Naive thymus-derived CD4-positive, alpha-beta T cell (primary cell): ENCODE results near the gene PRDM16. TPM values are rescaled to one million over a fixed set of nuclear protein-coding genes. Genes with fewer than 3 reads are reported as not detected.

Source experiments
- ATAC-seq: fragments of 150-1000 bp; cut with Tn5 transposase; 2 replicates; pipeline ENCODE4 v1.10.0; 2021; ENCODE audit warnings: mild to moderate bottlenecking, moderate library complexity
- CTCF ChIA-PET: fragments of 350-600 bp; sonication (Branson Sonifier 250); formaldehyde crosslinking; loops from one replicate; lab custom pipeline; 2021; ENCODE audit warnings: antibody characterized with exemption; lab: Charles Lee
- POLR2A ChIA-PET: fragments of 350-600 bp; sonication (Branson Sonifier 250); formaldehyde crosslinking; loops from one replicate; lab custom pipeline; 2021; ENCODE audit warnings: antibody characterized with exemption, inconsistent platforms; lab: Charles Lee
- DNase-seq, 9 donors: peaks; one replicate each; pipeline versions ENCODE4 v3.0.0 to v3.0.0-alpha.2; 2020 to 2022; ENCODE audit warnings: mixed read lengths in 1 of 9
- H3K27ac ChIP-seq: one replicate; pipeline ENCODE4 v1.7.0; 2013; ENCODE audit warnings: mild to moderate bottlenecking, low read depth, low read length, moderate library complexity
- H3K27me3 ChIP-seq, 2 donors: one replicate each; pipeline ENCODE4 v1.7.0; 2013; ENCODE audit warnings: low read length in 2 of 2, mild to moderate bottlenecking in 2 of 2, moderate library complexity in 2 of 2; ENCODE audit not compliant: control insufficient read depth in 2 of 2, insufficient read depth in 2 of 2
- H3K36me3 ChIP-seq, 3 experiments: 1 replicate in 2 of 3; 2 replicates in 1 of 3; pipeline ENCODE4 v1.7.0; 2013; ENCODE audit warnings: low read length in 3 of 3, mild to moderate bottlenecking in 3 of 3, moderate library complexity in 1 of 3; ENCODE audit not compliant: insufficient read depth in 3 of 3, control insufficient read depth in 2 of 3
- H3K4me1 ChIP-seq, 2 donors: one replicate each; pipeline ENCODE4 v1.7.0; 2013; ENCODE audit warnings: low read length in 2 of 2, mild to moderate bottlenecking in 2 of 2, moderate library complexity in 1 of 2; ENCODE audit not compliant: control insufficient read depth in 2 of 2, insufficient read depth in 2 of 2
- H3K4me3 ChIP-seq: 2 replicates; pipeline ENCODE4 v1.7.0; 2013; ENCODE audit warnings: mild to moderate bottlenecking, low read length
- H3K9me3 ChIP-seq, 3 experiments: 1 replicate in 2 of 3; 2 replicates in 1 of 3; pipeline ENCODE4 v1.7.0; 2013; ENCODE audit warnings: low read length in 3 of 3; ENCODE audit not compliant: control insufficient read depth in 2 of 3
- H3K27ac Mint-ChIP-seq, 9 donors: one replicate each; pipeline ENCODE4 v1.8.0; 2020 to 2022; ENCODE audit warnings: mixed read lengths in 9 of 9, mild to moderate bottlenecking in 8 of 9, moderate library complexity in 5 of 9, inconsistent platforms in 2 of 9
- H3K27me3 Mint-ChIP-seq, 5 donors: one replicate each; pipeline ENCODE4 v1.8.0; 2021 to 2022; ENCODE audit warnings: mixed read lengths in 5 of 5, mild to moderate bottlenecking in 1 of 5
- H3K36me3 Mint-ChIP-seq, 5 donors: one replicate each; pipeline ENCODE4 v1.8.0; 2020 to 2022; ENCODE audit warnings: mixed read lengths in 5 of 5, mild to moderate bottlenecking in 3 of 5, inconsistent platforms in 1 of 5
- H3K4me1 Mint-ChIP-seq, 7 donors: one replicate each; pipeline ENCODE4 v1.8.0; 2020 to 2022; ENCODE audit warnings: mixed read lengths in 7 of 7, mild to moderate bottlenecking in 3 of 7, inconsistent platforms in 1 of 7
- H3K4me3 Mint-ChIP-seq, 10 donors: one replicate each; pipeline ENCODE4 v1.8.0; 2020 to 2022; ENCODE audit warnings: mild to moderate bottlenecking in 10 of 10, mixed read lengths in 10 of 10, moderate library complexity in 6 of 10, inconsistent platforms in 2 of 10
- H3K9me3 Mint-ChIP-seq, 11 donors: one replicate each; pipeline ENCODE4 v1.8.0; 2020 to 2022; ENCODE audit warnings: mixed read lengths in 11 of 11, mild to moderate bottlenecking in 4 of 11, inconsistent platforms in 1 of 11, moderate library complexity in 1 of 11
- intact Hi-C, 2 donors: fragments of 100-400 bp; cut with micrococcal nuclease; formaldehyde crosslinking; loops; one replicate each; pipeline ENCODE4 v1.15.1; 2023
- polyA plus RNA-seq, 2 donors: library from polyadenylated mRNA; unstranded; fragments of 300-500 nt; fragmentation: Illumina TruSeq; gene quantifications; one replicate each; pipeline ENCODE4 v1.2.3, GENCODE V29; 2021
- total RNA-seq, 6 experiments: library from RNA in 5 of 6; stranded (reverse) in 5 of 6; gene quantifications; 1 replicate in 5 of 6; 2 replicates in 1 of 6; pipeline ENCODE4 v1.2.3 and lab custom pipeline; 2021 to 2026

PRDM16 gene
- total and polyA plus RNA-seq, 7 experiments from 2014 or later: 0.05 to 0.61 (median 0.36) TPM; not detected in 2

DNA sequence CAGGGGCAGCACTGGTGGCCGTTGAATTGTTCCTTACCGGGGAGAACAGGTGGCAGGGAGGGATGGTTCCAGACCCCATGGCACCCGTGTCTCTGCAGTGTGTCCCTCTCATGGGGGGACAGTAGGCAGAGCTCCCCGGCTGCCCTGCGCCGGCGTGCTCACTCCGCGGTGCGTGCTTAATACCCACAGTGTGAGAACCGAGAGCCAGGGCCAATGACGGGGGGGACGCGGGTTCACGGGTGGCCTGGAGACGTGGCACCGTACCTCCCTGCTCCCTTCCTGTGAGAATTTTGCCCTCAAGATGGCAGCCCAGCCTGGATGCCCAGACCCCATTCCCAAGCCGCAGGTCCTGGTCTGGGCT is 47.1 kb downstream of the PRDM16 start:
- no peaks in the 10 kb centered on the region for H3K9me3 ChIP-seq
- no peak for DNase-seq
- intact Hi-C loops: no loop called here
- no peaks in the 10 kb centered on the region for H3K4me1 ChIP-seq
- H3K4me3 ChIP-seq: no peak overlapping the region
- Mint-ChIP-seq H3K27ac (no peak overlapping the region), H3K36me3 (no peaks in the 10 kb centered on the region), H3K4me1 (no peaks in the 10 kb centered on the region), H3K27me3 (no peaks in the 10 kb centered on the region), H3K9me3 (peaks cover 0 to 4% (median 0%) of the 10 kb centered on the region in 11 donors), H3K4me3 (no peak overlapping the region)
- H3K36me3 ChIP-seq: no peaks in the 10 kb centered on the region
- no peak for ATAC-seq
- H3K27me3 ChIP-seq: no peaks in the 10 kb centered on the region
- H3K27ac ChIP-seq: no peak overlapping the region
- ChIA-PET POLR2A (no interaction called here), CTCF (no interaction called here)

GRCh38 chr1:3116560-3116959 is 47.6 kb downstream of the PRDM16 start:
- H3K36me3 Mint-ChIP-seq: no peaks in the 10 kb centered on the region
- H3K27ac Mint-ChIP-seq: no peak overlapping the region
- ChIA-PET POLR2A (no interaction called here), CTCF (no interaction called here)
- H3K4me1 Mint-ChIP-seq: no peaks in the 10 kb centered on the region
- H3K36me3 ChIP-seq: no peaks in the 10 kb centered on the region
- no peaks in the 10 kb centered on the region for H3K9me3 ChIP-seq
- ATAC-seq (no peak), DNase-seq (no peak)
- H3K27ac ChIP-seq: no peak overlapping the region
- no peak overlapping the region for H3K4me3 Mint-ChIP-seq
- no peaks in the 10 kb centered on the region for H3K4me1 ChIP-seq
- no peaks in the 10 kb centered on the region for H3K27me3 Mint-ChIP-seq
- intact Hi-C loops: no loop called here
- H3K9me3 Mint-ChIP-seq: peaks cover 0 to 4% (median 0%) of the 10 kb centered on the region in 11 donors
- H3K27me3 ChIP-seq: no peaks in the 10 kb centered on the region
- no peak overlapping the region for H3K4me3 ChIP-seq

DNA sequence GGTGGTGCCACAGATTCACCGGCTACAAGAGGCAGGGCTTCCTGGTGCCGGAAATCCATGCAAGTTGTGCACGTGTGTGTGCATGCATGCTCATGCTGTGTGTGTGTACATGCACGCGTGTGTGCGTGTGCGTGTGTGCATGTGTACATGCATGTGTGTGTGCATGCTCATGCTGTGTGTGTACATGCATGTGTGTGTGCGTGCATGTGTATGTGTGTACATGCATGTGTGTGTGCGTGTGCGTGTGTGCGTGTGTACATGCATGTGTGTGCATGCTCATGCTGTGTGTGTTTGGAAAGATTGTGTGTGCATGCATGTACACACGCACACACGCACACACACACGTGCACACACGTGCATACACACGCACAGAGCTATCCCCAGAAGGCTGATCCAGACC is 48.9 kb downstream of the PRDM16 start:
- no peaks in the 10 kb centered on the region for H3K27me3 ChIP-seq
- H3K9me3 Mint-ChIP-seq: peaks cover 0 to 4% (median 0%) of the 10 kb centered on the region in 11 donors
- H3K4me1 ChIP-seq: no peaks in the 10 kb centered on the region
- no peak for DNase-seq
- H3K36me3 ChIP-seq: no peaks in the 10 kb centered on the region
- H3K9me3 ChIP-seq: no peaks in the 10 kb centered on the region
- ChIA-PET CTCF (no interaction called here), POLR2A (no interaction called here)
- H3K27me3 Mint-ChIP-seq: no peaks in the 10 kb centered on the region
- ATAC-seq: no peak
- no peak overlapping the region for H3K27ac Mint-ChIP-seq
- H3K4me1 Mint-ChIP-seq: no peaks in the 10 kb centered on the region
- intact Hi-C loops: no loop called here
- no peaks in the 10 kb centered on the region for H3K36me3 Mint-ChIP-seq
- H3K4me3 ChIP-seq: no peak overlapping the region
- no peak overlapping the region for H3K4me3 Mint-ChIP-seq
- H3K27ac ChIP-seq: no peak overlapping the region

DNA sequence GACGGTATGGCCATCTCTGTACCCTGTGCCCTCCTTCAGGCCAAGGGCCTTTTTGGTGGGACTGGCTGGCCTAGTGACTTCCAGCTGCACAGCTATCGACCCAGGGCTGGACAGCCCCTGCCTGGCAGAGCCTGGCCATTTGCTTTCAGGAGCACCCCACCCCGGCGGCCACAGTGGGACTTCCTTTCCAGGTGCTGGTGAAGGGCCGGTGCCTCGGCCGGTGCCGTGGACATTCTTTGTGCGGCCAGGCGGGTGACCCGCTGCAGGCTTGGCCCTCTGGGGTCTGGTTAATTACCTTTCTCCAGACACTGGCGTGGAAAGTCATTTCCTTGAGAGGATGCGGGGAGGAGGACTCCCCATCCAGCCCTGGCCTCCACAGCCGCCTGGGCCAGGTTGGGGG is 50.1 kb downstream of the PRDM16 start:
- H3K27me3 ChIP-seq: no peaks in the 10 kb centered on the region
- Mint-ChIP-seq H3K36me3 (no peaks in the 10 kb centered on the region), H3K27me3 (no peaks in the 10 kb centered on the region), H3K27ac (no peak overlapping the region), H3K4me1 (no peaks in the 10 kb centered on the region), H3K9me3 (peaks cover 0 to 3% (median 0%) of the 10 kb centered on the region in 11 donors), H3K4me3 (no peak overlapping the region)
- no peaks in the 10 kb centered on the region for H3K36me3 ChIP-seq
- intact Hi-C loops: no loop called here
- H3K4me3 ChIP-seq: no peak overlapping the region
- H3K9me3 ChIP-seq: no peaks in the 10 kb centered on the region
- ChIA-PET POLR2A (no interaction called here), CTCF (no interaction called here)
- H3K27ac ChIP-seq: no peak overlapping the region
- ATAC-seq (no peak), DNase-seq (no peak)
- no peaks in the 10 kb centered on the region for H3K4me1 ChIP-seq

GRCh38 chr1:3119725-3120124 is 50.7 kb downstream of the PRDM16 start:
- intact Hi-C loops: no loop called here
- DNase-seq (no peak), ATAC-seq (no peak)
- H3K27me3 ChIP-seq: no peaks in the 10 kb centered on the region
- no peak overlapping the region for H3K4me3 Mint-ChIP-seq
- CTCF ChIA-PET: no interaction called here
- no peaks in the 10 kb centered on the region for H3K36me3 ChIP-seq
- no peak overlapping the region for H3K27ac ChIP-seq
- no peaks in the 10 kb centered on the region for H3K36me3 Mint-ChIP-seq
- H3K4me1 ChIP-seq: no peaks in the 10 kb centered on the region
- H3K4me3 ChIP-seq: no peak overlapping the region
- POLR2A ChIA-PET: no interaction called here
- no peaks in the 10 kb centered on the region for H3K9me3 ChIP-seq
- H3K9me3 Mint-ChIP-seq: no peaks in the 10 kb centered on the region
- H3K4me1 Mint-ChIP-seq: no peaks in the 10 kb centered on the region
- H3K27me3 Mint-ChIP-seq: no peaks in the 10 kb centered on the region
- H3K27ac Mint-ChIP-seq: no peak overlapping the region

GRCh38 chr1:3120140-3120539 is 51.1 kb downstream of the PRDM16 start:
- CTCF ChIA-PET: no interaction called here
- Mint-ChIP-seq H3K9me3 (no peaks in the 10 kb centered on the region), H3K36me3 (no peaks in the 10 kb centered on the region), H3K27me3 (no peaks in the 10 kb centered on the region), H3K4me1 (no peaks in the 10 kb centered on the region), H3K27ac (no peak overlapping the region), H3K4me3 (no peak overlapping the region)
- no peak for DNase-seq
- intact Hi-C loops: no loop called here
- Histone ChIP-seq H3K9me3 (no peaks in the 10 kb centered on the region), H3K4me3 (no peak overlapping the region), H3K27me3 (no peaks in the 10 kb centered on the region), H3K4me1 (no peaks in the 10 kb centered on the region), H3K36me3 (no peaks in the 10 kb centered on the region), H3K27ac (no peak overlapping the region)
- no peak for ATAC-seq
- POLR2A ChIA-PET: no interaction called here

DNA sequence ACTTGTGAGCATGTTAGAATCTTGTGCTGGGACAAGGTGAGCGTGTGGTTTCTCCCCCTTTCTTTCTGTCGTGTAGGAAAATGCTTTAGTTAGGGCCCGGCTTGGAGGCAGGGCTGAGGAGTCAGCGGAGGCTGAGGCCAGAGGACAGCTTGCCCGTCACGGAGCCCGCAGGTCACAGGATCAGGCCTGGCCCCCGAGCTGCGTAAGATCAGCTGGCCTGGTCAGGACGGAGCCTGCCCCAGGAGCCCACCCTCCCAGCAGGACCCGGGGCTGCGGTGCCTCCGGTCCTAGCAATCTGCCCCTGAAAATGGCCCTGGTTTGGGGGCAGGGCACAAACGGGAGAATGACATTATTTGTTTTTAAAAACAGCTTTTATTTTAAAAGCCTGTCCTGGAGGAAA is 52.0 kb downstream of the PRDM16 start:
- no peaks in the 10 kb centered on the region for H3K9me3 ChIP-seq
- no peak for DNase-seq
- no peaks in the 10 kb centered on the region for H3K9me3 Mint-ChIP-seq
- no peak overlapping the region for H3K27ac ChIP-seq
- no peak overlapping the region for H3K27ac Mint-ChIP-seq
- ATAC-seq: no peak
- ChIA-PET POLR2A (no interaction called here), CTCF (no interaction called here)
- no peaks in the 10 kb centered on the region for H3K36me3 ChIP-seq
- H3K36me3 Mint-ChIP-seq: no peaks in the 10 kb centered on the region
- no peaks in the 10 kb centered on the region for H3K4me1 Mint-ChIP-seq
- H3K4me3 Mint-ChIP-seq: no peak overlapping the region
- intact Hi-C loops: no loop called here
- no peak overlapping the region for H3K4me3 ChIP-seq
- no peaks in the 10 kb centered on the region for H3K4me1 ChIP-seq
- H3K27me3 Mint-ChIP-seq: no peaks in the 10 kb centered on the region
- no peaks in the 10 kb centered on the region for H3K27me3 ChIP-seq
